HT1080 (cell line): ENCODE results near the gene TTC23. TPM values are rescaled to one million over a fixed set of nuclear protein-coding genes. Genes with fewer than 3 reads are reported as not detected.

Experiments
- DNase-seq: peaks from one replicate; pipeline ENCODE4 v3.0.0-alpha.2; 2015; ENCODE audit warnings: low read depth
- total RNA-seq: library from RNA; depleted of rRNA; stranded (reverse); fragments of >200 nt; shearing (Covaris generic); gene quantifications from 2 replicates; pipeline ENCODE4 v1.2.3, GENCODE V29; 2014

Gene TTC23
- total RNA-seq, 1 experiment from 2014 or later, result 11.9 TPM

DNA sequence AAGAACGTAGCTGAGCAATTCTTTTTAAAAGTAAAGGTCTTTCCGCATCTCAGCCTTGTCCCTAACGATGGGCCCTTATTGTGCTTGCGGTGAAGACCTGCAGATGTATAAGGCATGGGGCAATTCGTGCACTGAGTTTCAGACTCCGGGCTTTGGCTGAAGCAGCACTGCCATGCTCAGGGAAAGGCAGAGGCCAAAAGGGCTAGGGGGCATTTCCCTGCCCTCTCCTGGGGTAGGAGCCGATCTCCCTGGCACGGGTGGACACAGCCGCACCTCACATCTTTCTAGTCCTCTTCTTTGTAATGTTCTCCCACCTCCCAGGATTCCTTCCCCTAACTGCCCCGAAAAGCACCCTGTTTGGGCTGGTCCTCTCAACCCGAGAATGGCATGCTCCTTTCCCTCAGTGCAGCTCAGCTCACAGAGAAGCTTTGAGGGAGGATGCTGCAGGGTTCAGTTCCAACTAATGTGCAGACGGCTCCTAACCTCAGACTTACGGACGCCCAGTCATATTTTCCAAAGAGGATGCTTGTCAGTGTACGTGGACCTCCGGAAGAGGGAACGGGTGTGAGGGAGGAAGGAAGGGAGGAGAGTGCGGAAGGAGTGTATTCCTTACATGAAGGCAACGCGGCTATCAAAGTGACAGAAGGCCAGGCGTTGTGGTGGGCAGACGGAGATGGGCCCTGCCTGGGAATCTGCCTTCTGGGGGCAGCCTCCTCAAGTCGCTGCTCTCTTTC is 83.3 kb downstream of the TTC23 start:
- no peak for DNase-seq

- no peak for DNase-seq
These were observed 84.2 kb downstream of the TTC23 start for GRCh38 chr15:99165020-99165790.

GRCh38 chr15:99164119-99164518 is 85.3 kb downstream of the TTC23 start:
- DNase-seq, result no peak

GRCh38 chr15:99163271-99164062 is 85.9 kb downstream of the TTC23 start:
- no peak for DNase-seq

DNA sequence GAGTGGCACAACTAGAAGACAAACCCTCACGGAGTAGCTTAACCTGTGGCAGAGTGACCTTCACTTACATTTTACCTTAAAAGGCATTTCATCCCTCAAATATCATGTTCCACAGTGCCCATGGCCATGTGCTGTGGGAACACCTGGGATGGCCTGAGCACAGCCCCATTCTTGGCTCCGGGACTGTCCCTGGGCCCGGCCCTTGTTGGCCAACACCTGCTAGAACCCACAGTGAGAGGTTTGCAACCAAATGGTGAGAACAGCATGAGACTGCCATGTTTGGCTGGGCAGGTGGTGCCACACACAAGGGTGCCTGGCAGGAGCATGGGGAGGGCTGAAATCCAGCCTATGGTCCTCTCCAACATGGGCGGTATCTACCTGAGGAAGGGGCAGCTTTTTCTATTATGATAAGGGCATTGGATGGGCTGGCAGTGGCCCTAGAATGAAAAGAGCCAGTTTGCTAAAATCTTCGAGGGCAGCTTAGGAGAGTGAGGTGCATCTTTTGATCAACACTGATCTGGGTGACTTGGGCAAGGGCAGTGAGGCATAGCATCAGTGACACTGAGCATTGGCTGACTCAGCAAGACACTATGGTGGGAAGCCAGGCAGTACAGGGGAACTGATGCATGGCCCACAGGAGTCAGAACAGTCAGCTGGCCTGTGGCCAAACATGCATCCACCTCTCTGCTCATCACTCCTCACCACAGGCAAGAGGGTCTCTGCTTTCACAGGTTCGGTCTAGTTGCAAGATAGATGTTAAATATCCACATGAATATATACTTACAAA is 90.6 kb downstream of the TTC23 start:
- no peak for DNase-seq

GRCh38 chr15:99157456-99157855 is 91.9 kb downstream of the TTC23 start:
- no peak for DNase-seq

DNA sequence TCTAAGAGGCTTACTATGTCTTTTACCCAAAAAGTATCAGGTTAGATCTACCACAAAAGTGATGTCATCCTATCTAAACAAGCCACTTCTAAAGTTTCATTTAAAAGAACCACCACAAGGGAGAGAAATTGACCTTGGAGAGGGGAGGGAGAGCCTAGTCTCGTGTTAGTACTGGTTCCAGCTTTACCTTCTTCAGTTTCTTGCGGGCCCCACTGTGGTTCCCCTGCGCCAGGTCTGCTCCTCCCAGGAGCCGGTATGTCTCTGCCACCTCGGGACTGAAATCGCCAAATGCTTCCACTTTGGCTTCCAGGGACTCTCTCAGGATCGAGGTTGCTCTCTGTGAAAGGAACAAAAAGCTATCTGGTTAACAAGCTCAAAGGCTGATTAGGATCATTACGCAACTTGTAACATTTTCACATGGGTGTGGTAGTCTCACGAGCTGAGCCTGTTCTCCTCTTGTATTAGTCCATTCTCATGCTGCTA is 93.4 kb downstream of the TTC23 start:
- peak; percentile 21 for DNase-seq

DNA sequence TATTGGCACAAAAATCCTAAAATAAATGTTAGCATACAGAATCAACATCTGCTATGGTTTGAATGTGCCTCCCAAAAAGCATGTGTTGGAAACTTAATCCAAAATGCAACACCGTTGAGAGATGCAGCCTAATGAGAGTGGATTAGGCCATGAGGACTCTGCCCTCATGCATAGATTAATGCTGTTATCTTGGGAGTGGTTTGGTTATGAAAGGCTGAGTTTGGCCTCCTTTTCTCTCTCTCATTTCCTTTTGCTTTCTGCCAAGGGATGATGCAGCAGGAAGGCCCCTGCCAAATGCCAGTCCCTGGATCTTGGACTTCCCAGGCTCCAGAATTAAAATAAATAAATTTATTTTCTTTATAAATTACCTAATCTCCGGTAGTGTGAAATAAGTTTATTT is 95.1 kb downstream of the TTC23 start:
- DNase-seq, result no peak

GRCh38 chr15:99153026-99153535 is 96.3 kb downstream of the TTC23 start:
- DNase-seq, result no peak

DNA sequence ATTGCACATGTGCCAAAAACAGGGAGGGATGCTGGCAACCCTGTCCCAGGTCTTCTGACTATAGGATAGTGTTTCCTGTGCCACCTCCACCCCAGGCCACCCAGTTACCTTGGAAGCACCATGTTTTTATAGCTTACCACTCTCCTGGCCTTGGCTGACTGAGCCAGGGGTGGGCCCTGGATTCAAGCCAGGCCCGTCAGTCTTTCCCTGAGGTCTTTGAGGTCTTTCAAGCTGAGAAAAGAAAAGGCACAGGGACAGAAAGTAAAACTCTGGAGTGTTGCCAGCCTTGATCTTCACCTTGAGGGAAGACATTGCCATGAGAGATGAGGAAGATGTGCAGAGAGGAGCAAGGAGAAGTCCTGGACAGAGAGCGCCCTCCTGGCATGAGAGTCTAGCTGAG is 98.2 kb downstream of the TTC23 start:
- no peak for DNase-seq

DNA sequence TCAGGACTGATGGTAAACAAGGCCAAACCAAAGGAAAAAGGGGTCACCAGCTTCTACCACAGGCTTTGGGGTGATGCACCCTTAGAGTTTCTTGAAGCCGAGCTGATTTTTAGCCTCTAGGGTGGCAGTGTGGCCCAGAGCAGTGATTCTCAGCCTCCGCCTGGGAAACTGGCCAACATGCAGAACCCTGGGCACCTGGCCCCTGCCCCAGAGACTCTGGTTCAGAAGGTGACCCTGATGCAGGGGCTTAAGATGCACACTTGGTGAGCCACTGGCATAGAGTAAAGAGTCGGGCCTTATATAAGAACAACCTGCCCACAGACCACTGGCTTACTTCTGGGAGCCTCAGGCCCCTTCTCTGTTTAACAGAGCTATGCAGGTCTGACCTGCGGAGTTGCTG is 100.0 kb downstream of the TTC23 start:
- DNase-seq, result no peak

GRCh38 chr15:99148851-99149276 is 100.5 kb downstream of the TTC23 start:
- DNase-seq, result no peak

DNA sequence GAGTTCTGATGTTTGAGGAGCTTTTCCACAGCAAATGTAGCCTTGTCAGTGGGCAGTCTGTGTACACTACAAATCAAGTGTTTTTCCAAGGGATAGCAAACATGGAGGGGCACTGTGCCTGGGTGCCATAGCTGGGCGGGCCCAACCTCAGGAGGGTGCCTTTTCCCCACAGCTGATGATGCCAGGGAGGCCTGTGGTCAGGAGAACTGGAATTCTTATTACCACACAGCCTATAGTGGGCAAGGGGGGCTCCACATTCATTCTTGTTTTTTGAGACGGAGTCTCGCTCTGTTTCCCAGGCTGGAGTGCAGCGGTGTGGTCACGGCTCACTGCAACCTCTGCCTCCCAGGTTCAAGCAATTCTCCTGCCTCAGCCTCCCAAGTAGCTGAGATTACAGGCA is 102.7 kb downstream of the TTC23 start:
- no peak for DNase-seq

DNA sequence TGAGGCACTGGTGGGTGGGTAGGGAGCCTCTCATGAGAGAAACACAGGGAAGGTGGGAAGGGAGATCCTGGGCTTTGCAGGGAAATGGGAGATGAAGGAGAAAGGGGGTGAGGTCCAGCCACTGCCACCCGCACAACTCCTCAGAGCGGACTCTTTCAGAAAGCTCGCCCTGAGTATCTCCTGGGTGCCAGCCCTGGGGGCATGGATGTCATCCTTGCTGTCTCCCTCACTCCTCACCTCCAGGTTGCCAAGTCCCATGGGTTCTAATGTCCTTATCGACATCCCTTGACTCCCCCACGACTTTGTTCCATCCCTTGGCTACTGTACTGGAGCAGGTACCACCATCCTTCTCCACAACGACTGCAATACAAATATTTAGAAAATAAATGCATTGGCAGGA is 103.6 kb downstream of the TTC23 start:
- DNase-seq, result no peak

DNA sequence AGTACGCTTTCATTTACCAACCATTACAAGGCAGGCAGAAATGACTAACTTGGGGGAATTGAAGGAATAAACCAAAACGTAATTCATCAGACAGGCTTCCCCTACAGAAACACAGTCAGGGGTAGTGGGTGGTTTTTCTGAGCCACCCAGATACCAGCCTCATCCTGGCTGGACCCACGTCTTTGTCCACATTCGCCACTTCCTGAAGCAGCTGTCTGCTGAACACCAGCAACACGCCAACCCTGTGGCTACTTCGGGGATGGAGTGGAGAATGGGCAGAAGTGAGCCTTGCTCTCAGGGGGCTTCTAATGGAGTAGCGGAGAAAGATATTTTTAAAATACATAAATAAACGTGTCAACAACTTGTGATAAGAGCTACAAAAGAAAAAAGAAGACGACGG is 104.4 kb downstream of the TTC23 start:
- DNase-seq, result no peak

DNA sequence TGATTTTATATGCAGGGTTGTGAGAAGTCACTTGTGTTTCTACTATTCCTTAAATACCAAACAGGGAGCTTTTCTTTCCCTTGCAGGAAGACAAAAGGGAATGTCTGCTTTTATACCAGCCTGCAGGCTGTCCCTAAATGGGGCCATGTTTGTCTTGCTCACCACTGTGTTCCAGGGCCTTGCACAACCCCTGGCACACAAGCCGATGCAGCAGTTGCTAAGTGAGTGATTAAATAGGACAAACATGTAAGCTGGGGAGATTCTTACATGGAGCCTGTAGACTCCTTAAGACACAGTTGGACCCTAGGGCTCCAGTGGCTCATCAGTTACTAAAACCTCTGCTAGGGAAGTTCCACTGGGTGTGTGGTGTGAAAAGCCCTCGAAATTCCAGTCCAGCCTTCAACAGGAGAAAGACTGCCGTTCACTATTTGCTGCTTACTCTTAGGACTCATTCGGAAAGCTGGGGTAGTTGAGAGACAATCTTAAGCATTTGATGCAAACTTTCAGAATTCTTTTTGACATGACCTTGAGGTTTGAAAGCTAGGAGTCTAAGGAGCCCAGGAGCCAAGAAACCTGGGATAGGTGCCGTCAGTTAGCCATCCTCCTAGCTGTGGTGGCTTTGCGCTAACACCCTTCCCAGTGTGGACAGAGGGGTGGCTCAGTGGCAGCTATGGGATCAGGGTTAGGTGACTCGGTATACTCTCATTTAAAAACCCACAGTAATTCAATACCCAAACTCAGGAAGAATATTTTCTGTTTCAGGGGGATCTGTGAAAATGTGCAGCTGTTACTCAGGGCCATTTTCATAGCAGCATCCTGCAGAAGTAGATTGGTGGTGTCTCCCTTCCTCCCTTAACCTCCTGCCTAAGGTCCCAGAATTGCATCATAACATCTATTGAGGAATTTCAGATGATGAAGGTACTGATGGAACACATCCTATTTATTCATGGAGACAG is 105.4 kb downstream of the TTC23 start:
- DNase-seq, result no peak

- DNase-seq, result no peak
These were observed 106.1 kb downstream of the TTC23 start for GRCh38 chr15:99143242-99143641.

DNA sequence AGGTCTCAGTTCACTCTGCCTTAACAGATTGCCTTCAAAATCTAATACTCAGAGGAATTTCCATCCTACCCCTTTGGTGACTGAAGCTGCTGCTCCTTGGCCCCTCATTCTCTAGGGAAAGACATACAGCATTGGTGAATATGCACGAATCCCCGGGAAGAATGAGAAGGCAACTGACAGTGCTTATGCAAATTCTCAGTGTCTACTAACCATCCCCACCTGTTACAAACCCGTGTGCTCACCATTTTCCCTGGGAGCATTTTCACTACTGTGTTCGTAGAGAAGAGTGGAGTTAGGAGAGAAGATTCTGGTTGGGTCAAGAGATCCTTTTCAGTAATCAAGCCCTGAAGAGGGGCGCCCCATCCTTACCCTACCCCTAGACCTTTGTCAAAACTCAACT is 106.8 kb downstream of the TTC23 start:
- DNase-seq, result no peak

GRCh38 chr15:99141943-99142342 is 107.4 kb downstream of the TTC23 start:
- no peak for DNase-seq

DNA sequence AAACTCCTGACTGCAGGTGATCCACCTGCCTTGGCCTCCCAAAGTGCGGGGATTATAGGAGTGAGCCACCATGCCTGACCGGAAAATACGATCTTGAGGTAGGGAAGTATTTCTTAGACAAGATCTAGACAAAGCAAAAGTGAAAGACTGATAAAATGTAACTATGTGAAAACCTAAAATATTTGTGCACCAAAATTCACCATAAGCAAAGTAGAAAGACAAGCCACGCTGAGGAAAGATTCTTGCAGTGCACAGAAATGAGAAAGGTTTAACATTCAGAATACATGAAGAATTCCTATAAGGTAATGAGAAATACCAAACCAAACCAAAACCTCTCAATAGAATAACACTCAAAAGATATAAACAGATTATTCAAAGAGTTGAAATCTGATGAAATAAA is 108.8 kb downstream of the TTC23 start:
- DNase-seq, result no peak
